ENCODE results near the gene PROZ.
A peak's percentile ranks its signal among the peaks of the same experiment; 100 is the strongest.

PROZ gene

DNA sequence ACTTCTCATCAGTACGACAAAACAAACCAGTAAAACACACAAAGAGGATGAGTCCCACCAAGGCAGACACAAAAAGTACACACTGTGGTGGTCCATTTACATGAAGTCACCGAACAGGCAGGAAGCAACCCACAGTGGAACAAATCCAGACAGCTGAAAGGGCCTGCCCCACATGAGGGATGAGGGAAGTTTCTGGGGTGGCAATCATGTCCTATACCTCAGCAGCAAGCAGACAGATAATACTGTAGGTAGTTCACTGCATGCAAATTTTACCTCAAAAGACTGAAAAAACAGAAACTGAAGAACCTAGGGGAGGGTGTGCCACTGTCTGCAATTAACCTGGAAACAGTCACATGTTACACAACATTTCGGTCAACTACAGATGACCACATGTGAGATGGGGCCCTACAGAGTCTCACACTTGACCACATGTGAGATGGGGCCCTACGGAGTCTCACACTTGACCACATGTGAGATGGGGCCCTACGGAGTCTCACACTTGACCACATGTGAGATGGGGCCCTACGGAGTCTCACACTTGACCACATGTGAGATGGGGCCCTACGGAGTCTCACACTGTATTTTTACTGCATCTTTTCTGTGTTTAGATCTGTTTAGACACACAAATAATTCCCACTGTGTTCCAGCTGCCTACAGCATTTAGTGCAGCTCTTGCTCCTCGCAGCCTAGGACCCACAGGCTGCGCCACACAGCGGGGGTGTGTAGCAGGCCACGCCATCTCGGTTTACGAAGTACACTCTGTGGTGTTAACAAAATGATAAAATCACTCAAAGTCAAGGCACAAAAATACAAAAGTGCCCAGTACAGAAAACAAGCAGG lies 27.8 kb downstream of the PROZ start:
- TF ChIP-seq, protein P1, sequence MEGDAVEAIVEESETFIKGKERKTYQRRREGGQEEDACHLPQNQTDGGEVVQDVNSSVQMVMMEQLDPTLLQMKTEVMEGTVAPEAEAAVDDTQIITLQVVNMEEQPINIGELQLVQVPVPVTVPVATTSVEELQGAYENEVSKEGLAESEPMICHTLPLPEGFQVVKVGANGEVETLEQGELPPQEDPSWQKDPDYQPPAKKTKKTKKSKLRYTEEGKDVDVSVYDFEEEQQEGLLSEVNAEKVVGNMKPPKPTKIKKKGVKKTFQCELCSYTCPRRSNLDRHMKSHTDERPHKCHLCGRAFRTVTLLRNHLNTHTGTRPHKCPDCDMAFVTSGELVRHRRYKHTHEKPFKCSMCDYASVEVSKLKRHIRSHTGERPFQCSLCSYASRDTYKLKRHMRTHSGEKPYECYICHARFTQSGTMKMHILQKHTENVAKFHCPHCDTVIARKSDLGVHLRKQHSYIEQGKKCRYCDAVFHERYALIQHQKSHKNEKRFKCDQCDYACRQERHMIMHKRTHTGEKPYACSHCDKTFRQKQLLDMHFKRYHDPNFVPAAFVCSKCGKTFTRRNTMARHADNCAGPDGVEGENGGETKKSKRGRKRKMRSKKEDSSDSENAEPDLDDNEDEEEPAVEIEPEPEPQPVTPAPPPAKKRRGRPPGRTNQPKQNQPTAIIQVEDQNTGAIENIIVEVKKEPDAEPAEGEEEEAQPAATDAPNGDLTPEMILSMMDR (IDR thresholded peaks at IDR 0.05; ENCODE audit: extremely low read depth, missing control alignments) = no peak

DNA sequence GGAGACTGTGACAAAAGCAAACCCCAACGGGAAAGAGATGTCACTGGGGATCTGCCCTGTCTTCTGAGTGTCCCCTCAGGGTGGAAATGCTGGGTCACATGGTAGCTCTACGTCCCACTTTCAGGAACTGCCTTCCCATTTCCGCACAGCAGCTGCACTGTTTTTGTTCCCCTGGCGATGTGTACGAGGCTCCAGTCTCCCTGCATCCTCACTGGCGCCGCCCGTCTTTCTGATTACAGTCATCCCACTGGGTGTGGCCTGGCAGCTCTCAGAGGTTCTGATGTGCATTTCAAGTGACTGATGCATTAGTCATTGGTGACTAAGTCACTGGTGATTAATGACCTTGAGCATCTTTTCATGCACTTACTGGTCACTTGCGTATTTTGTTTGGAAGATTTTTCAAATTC lies 28.8 kb downstream of the PROZ start:
- no peak for DNase-seq (ENCODE audit: low spot score)
- TF ChIP-seq, protein P1 (IDR thresholded peaks at IDR 0.05; ENCODE audit: extremely low read depth, missing control alignments) = no peak

More for the DNA sequence above, 27.8 kb downstream of the PROZ start:
- DNase-seq (ENCODE audit: low spot score) = peak; percentile 79

DNA sequence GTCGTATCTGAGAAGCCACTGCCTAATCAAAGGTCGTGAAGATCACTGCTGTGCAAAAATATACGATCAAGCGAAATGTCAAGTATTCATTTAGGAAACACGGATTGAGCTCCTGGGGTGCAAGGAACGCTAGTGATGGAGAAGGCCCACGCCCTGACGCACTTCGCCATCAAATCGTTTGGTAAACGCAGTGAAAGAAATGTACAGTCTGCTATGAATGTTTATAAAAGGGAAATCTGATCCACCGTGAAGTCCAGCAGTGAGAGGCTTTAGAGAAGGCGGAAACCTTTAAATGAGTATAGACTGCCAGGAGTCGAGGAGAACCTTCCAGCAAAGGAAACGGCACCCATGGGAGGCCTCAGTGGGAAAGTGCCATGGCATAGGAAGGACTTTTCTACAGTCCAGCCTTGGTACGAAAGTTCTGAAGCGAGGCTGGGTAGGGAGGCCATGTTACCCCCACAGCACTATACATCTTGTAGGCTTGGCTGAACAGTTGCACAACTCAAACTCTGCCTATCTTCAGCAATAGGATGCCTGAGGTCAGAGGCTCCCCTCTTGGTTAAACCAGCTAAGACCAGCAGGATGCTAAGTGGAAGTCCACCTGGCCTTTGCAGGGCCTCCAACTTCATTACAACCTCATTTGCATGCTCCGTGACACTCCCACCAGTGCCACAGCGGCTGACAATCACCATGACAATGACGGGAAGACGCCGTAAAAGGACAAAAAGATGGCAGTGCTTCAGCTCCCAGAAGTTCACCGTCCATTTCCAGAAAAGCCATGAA lies 29.6 kb downstream of the PROZ start:
- no peak for DNase-seq (ENCODE audit: low spot score)

DNA sequence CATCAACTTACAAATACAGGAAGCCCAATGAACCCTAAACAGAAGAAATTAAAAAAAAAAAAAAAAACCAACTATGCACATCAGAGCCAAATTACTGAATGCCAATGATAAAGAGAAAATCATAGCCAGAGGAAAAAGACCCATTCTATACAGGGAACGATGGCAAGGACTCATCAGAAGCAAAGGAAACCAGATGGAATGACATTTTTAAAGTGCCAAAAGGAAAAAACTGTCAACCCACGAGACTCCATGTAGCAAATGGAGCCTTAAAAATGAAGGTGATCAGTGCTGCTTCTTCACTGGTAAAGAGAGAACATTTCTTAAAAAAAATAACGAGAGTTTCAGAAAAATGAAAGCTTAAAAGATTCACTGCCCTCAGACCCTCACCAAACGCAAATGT lies 31.7 kb downstream of the PROZ start:
- TF ChIP-seq, protein P1 (IDR thresholded peaks at IDR 0.05; ENCODE audit: extremely low read depth, missing control alignments) = no peak
- DNase-seq (ENCODE audit: low spot score) = no peak

More for the DNA sequence above, 29.6 kb downstream of the PROZ start:
- TF ChIP-seq, protein P1 (IDR thresholded peaks at IDR 0.05; ENCODE audit: extremely low read depth, missing control alignments) = no peak

DNA sequence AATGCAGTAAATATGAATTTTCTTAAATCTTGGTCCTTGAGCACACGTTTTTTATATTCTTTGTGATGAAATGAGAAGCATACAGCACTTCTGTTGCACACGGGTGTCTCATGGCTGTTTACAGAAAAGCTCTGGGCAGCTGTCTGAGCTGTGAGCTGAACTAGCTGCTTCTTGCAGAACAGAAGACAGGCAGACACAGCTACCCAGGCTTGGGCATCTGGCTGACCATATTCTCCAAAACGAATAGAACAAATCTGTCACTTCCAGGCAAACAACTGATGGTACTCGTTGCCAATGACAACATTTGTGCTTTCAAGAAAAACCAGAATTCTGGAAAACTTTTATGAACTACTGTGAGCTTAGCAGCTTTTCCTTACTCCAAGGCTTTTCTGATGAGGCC lies 33.8 kb downstream of the PROZ start:
- DNase-seq (ENCODE audit: low spot score) = no peak
- TF ChIP-seq, protein P1 (IDR thresholded peaks at IDR 0.05; ENCODE audit: extremely low read depth, missing control alignments) = no peak

DNA sequence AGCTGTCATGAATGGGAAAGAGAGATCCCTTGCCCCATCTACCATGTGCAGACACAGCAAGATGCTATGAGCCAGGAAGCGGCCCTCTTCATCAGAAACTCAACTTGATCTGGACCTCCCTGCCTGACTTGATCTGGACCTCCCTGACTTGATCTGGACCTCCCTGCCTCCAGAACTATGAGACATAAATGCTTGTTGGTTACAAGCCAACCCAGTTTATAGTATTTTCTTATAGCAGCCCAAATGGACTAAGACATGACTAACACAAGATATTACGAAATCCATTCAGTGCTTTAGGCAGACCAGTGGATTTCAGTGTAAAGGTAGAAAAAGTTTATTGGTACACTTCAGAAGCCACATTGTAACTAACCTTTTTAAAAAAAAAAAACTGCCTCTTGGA lies 34.5 kb downstream of the PROZ start:
- no peak for DNase-seq (ENCODE audit: low spot score)
- TF ChIP-seq, protein P1 (IDR thresholded peaks at IDR 0.05; ENCODE audit: extremely low read depth, missing control alignments) = no peak

DNA sequence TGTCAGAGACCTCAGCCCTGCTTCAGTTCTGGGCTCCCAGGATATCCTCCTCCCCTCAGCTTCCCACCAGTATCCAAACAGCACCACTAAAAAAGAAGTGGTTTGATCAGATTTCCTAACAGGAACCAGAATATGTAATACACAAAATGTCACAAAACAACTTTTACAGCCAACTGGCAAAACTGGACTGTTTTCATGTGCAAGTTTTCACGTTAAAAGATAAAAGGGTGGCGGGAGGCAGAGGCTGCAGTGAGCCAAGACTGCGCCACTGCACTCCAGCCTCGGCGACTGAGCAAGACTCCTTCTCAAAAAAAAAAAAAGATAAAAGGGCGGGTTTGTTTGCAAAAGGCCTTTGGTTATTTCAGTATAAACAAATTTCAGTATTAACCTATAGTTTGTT lies 36.9 kb downstream of the PROZ start:
- TF ChIP-seq, protein P1 (IDR thresholded peaks at IDR 0.05; ENCODE audit: extremely low read depth, missing control alignments) = no peak
- DNase-seq (ENCODE audit: low spot score) = no peak
